GM21576 (cell line): ENCODE results near the gene GPC6.
"Not testable (repeated sequence)": the region's sequence is repeated elsewhere in the genome, so short reads cannot be mapped to it uniquely, and the experiment has no call there.

Experiments used
- ATAC-seq: cut with Tn5 transposase; IDR thresholded peaks from one replicate; pipeline ENCODE4 v1.9.1; 2021; ENCODE audit warnings: mild to moderate bottlenecking, moderate library complexity; ENCODE audit not compliant: unreplicated experiment

Gene GPC6

GRCh38 chr13:93226623-93227279 lies at the start of gene GPC6:
TSS of gene GPC6 (plus strand) at chr13:93226807.
- no peak for ATAC-seq

GRCh38 chr13:93180356-93180969 lies 46.1 kb upstream of the GPC6 start:
- ATAC-seq, result no peak

GRCh38 chr13:93182406-93182805 lies 44.2 kb upstream of the GPC6 start:
- ATAC-seq, result no peak

- ATAC-seq, result no peak
These were observed 43.3 kb upstream of the GPC6 start for GRCh38 chr13:93183302-93183701.

GRCh38 chr13:93190006-93190405 lies 36.6 kb upstream of the GPC6 start:
- no peak for ATAC-seq

- no peak for ATAC-seq
These were observed 32.9 kb upstream of the GPC6 start for GRCh38 chr13:93193682-93194081.

- no peak for ATAC-seq
These were observed 26.8 kb upstream of the GPC6 start for GRCh38 chr13:93199856-93200255.

- no peak for ATAC-seq
These were observed 26.0 kb upstream of the GPC6 start for GRCh38 chr13:93200626-93201025.

GRCh38 chr13:93201992-93202558 lies 24.5 kb upstream of the GPC6 start:
- ATAC-seq, result no peak

- not testable (repeated sequence) for ATAC-seq
These were observed 19.7 kb upstream of the GPC6 start for GRCh38 chr13:93206778-93207392.

- ATAC-seq, result no peak
These were observed 10.5 kb upstream of the GPC6 start for GRCh38 chr13:93216122-93216521.

GRCh38 chr13:93217721-93218261 lies 8.8 kb upstream of the GPC6 start:
- ATAC-seq, result no peak

GRCh38 chr13:93218583-93218982 lies 8.0 kb upstream of the GPC6 start:
- ATAC-seq, result no peak

GRCh38 chr13:93220073-93220472 lies 6.5 kb upstream of the GPC6 start:
- no peak for ATAC-seq

- ATAC-seq, result no peak
These were observed 3.6 kb upstream of the GPC6 start for GRCh38 chr13:93222976-93223375.

- no peak for ATAC-seq
These were observed 2.1 kb upstream of the GPC6 start for GRCh38 chr13:93224535-93224934.

- no peak for ATAC-seq
These were observed 997 bp upstream of the GPC6 start for GRCh38 chr13:93225610-93226009.

GRCh38 chr13:93226065-93226622 lies 463 bp upstream of the GPC6 start:
- ATAC-seq, result no peak

- no peak for ATAC-seq
These were observed 772 bp downstream of the GPC6 start for GRCh38 chr13:93227280-93227877.

GRCh38 chr13:93227878-93228642 lies 1.5 kb downstream of the GPC6 start:
- ATAC-seq, result no peak

GRCh38 chr13:93228643-93228937 lies 2.0 kb downstream of the GPC6 start:
- no peak for ATAC-seq
